HG02642 (cell line): ENCODE data around the gene IFI44L.

Experiments used
- ATAC-seq: cut with Tn5 transposase; IDR thresholded peaks from one replicate; pipeline ENCODE4 v1.9.1; 2021; ENCODE audit warnings: mild to moderate bottlenecking; ENCODE audit not compliant: unreplicated experiment, poor library complexity

Gene IFI44L

GRCh38 chr1:78682496-78682895 is 62.2 kb downstream of the IFI44L start:
- ATAC-seq: no peak

- ATAC-seq: no peak
Measured at GRCh38 chr1:78683079-78683478, 62.8 kb downstream of the IFI44L start.

GRCh38 chr1:78687315-78687714 is 67.1 kb downstream of the IFI44L start:
- ATAC-seq: no peak

- ATAC-seq: no peak
Measured at GRCh38 chr1:78687914-78688313, 67.7 kb downstream of the IFI44L start.

- no peak for ATAC-seq
Measured at GRCh38 chr1:78688697-78689096, 68.4 kb downstream of the IFI44L start.

GRCh38 chr1:78690516-78690915 is 70.3 kb downstream of the IFI44L start:
- ATAC-seq: no peak

GRCh38 chr1:78691995-78692747 is 71.9 kb downstream of the IFI44L start:
- ATAC-seq: no peak
